GM12865 (cell line): ENCODE data around the gene ZCCHC24.
A peak's percentile ranks its signal among the peaks of the same experiment; 100 is the strongest.

Source experiments
- DNase-seq: peaks from one replicate; pipeline ENCODE4 v3.0.0; 2010; ENCODE audit warnings: low read depth
- H3K4me3 ChIP-seq: 2 replicates; pipeline ENCODE4 v1.5.1; 2011; ENCODE audit warnings: mild to moderate bottlenecking, low read depth, low read length, control low read depth
- CTCF ChIP-seq: IDR thresholded peaks from 2 replicates; pipeline ENCODE4 v1.5.1; 2011; ENCODE audit warnings: low read length, control low read depth, low read depth, inconsistent platforms; ENCODE audit not compliant: insufficient read depth; ENCODE audit errors: missing control alignments

ZCCHC24 gene

DNA sequence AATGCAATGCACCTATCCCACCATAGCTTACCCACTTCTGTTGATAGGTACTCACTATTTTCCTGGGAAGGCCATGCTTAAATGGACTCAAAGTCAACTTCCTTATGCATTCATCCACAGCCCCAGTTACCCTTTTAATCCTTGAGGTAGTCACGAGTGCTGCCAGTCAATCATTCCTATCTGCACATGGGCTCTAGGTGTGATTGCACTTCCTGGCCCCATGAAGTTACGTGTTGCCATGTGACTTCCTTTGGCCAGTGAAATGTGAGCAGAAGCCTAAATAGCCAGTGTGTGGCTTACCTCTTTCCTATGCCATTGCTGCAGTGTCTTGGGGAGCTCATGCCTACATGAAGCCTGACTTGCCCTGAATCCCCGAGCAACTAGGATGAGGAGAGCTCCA lies 43.4 kb upstream of the ZCCHC24 start:
- no peak for TF ChIP-seq CTCF
- peak; percentile 21 for DNase-seq

GRCh38 chr10:79488336-79488735 lies 42.9 kb upstream of the ZCCHC24 start:
- no peak for TF ChIP-seq CTCF
- no peak overlapping the region for H3K4me3 ChIP-seq
- DNase-seq = no peak

More for the DNA sequence above, 43.4 kb upstream of the ZCCHC24 start:
- no peak overlapping the region for H3K4me3 ChIP-seq

GRCh38 chr10:79487296-79488194 lies 42.1 kb upstream of the ZCCHC24 start:
- peak; percentile 79 for DNase-seq
- no peak overlapping the region for H3K4me3 ChIP-seq
- TF ChIP-seq CTCF = peak; percentile 86

DNA sequence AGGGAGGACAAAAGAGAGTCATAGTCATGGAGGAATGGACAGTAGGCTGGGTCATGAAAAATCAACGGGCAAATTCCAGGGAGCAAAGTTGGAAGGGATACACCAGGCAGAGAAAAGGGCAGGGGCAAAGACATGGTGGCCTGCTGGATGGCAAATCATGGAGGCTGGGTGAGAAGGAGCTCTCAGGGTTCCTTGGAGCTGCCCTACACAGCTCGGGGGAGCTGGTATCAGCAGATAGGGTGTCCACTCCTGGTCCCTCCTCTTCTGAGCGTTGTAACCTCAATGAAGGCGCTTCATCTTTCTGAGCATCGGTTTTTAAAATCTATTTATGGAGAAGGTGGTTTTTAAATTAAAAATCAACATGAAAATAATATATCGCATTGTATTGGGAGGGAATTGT lies 39.1 kb upstream of the ZCCHC24 start:
- DNase-seq = no peak
- no peak for TF ChIP-seq CTCF
- no peak overlapping the region for H3K4me3 ChIP-seq

DNA sequence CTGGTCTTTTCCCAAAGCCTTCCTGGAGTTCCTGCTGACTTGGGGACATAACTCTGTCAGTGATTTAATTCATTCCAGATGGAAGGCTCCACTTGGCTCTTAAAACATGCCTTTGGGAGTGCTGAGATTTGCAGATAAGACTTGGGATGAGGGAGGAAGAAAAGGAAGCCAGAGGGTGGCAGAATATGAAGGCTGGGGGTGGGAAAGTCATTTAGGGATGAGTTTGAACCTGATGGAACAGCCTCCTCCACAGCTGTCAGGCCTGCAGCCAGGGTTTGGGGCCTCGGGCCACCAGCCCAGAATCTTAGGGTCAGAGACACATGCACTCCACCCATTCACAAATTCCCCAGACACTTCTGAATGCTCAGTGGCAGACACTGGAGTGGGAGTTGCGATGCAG lies 38.5 kb upstream of the ZCCHC24 start:
- H3K4me3 ChIP-seq = no peak overlapping the region
- no peak for TF ChIP-seq CTCF
- DNase-seq = no peak

DNA sequence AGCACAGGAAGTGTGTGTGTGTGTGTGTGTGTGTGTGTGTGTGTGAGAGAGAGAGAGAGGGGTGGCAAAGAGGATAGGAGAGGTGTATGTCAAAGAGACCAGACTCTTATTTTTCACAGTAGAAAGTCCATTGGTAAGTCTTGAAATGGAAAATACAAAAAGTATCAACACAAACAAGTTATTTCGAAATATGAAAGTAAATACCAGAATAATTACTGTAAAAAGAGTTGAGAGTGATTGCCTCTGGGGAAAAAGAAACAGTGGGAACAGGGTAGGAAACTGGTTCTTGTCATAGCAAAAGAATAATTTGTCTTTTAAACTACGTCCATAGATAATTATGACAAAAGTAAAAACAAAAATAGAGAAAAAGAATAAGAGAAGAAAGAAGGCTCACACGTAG lies 37.9 kb upstream of the ZCCHC24 start:
- no peak overlapping the region for H3K4me3 ChIP-seq
- no peak for TF ChIP-seq CTCF
- no peak for DNase-seq

DNA sequence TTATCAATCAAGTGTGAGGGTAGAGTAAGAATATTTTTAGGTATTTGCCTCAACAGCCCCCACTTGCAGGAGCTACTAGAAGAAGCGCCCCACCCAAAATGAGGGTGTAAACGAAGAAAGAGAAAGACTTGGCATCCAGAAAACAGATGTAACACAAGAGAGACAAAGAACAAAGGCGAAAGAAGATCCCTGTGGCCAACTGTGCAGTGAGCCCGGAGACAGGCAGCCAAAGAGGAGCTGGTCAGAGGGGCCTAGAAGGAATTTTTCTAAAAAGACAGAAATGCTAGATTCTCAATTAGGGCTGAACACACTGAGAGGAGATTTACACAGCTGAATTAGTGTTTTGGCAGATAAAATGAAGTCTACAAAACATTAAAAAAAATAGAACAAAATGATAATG lies 37.3 kb upstream of the ZCCHC24 start:
- no peak for DNase-seq
- H3K4me3 ChIP-seq = no peak overlapping the region
- TF ChIP-seq CTCF = no peak
